ENCODE data around the gene PAX5. TPM values are rescaled to one million over a fixed set of nuclear protein-coding genes. Genes with fewer than 3 reads are reported as not detected.

PAX5 gene
- total RNA-seq, 1 experiment from 2014 or later: 0.03 TPM

DNA sequence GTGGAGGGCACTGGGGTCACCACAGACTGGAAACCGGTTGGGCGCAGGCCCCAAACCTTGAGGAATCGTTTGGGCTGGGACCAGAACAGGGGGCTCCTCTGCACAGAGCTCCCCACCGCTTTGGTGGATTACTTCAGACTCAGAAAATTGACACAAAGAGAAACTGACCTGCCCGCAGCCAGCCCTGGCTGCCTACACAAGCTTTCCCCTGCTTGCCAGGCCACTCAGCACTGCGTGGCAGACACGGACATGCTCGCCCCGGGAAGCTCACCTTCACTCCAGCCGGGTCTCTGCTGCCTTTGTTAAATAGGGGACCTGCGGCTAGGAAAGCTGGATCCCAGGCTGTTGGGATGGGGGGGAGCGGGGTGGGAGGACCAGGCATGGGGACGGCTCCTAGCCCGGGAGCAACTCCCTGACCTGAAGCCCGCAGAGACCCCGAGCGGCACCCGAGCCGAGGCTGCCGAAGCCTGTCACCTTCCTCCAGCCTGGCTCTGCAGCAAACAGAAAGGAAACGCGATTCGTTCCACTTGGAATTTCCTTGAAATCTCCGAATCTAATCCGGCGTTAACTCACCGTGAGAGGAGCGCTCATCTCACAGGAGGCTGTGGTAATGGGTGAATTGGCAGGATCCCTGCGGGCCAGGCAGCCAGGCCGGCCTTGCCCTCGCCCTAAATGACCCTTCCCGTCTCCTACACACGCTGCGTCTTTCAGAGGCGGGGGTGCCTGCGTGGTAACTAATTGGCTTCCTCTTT, 8.8 kb downstream of the PAX5 start:
- DNase-seq (ENCODE audit: low spot score): no peak

DNA sequence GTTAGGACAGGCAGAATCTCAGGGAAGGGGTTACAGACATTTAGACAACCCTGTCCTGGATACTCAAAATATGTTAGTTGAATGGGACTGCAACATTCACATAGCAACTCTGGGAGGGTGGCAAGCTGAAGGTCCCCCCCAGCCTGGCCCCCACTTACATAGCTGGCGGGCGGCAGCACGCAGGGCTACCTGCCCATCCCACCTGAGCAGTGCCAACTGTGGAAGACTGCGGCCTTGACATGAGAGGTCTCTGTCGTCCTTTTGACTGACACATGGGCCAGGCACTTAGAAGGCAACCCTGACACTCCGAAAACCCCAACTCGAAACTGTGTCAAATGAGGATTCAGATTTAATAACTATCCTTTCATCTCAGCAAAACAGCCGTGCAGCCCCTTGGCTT, 16.5 kb downstream of the PAX5 start:
- DNase-seq (ENCODE audit: low spot score): no peak

DNA sequence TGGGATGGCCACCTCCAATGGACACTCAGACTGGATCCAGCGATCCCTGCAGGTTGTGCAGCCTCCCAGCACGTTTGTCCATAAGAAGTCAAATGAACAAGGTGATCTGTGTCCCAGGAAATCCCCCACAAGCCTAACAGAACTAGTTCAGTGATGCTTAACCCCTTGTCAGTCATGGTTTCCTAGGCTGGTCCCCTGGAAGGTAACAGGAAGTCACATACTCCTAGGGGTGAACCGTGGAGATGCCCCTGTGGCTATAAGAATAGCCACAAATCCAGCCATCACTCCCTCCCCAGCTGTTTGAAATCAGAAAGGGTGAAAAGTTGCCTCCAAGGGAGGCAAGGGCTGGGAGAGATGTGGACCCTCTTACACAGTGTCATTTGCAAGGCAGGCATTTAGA, 22.5 kb downstream of the PAX5 start:
- no peak for DNase-seq (ENCODE audit: low spot score)

DNA sequence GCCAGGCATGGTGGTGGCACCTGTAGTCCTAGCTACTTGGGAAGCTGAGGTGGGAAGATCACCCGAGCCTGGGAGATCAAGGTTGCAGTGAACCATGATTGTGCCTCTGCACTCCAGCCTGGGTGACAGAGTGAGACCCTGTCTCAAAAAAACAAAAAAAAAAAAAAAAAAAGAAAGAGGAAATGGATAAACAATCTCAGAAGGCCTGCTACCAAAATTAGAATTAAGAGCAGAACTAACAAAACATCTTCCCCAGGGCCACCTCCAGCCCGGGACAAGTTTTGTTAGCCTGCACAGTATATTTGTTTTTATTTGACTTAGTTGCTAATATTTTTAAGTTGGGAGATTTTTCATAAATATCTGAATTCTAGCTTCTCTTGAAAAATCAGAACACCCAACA, 23.1 kb downstream of the PAX5 start:
- no peak for DNase-seq (ENCODE audit: low spot score)

DNA sequence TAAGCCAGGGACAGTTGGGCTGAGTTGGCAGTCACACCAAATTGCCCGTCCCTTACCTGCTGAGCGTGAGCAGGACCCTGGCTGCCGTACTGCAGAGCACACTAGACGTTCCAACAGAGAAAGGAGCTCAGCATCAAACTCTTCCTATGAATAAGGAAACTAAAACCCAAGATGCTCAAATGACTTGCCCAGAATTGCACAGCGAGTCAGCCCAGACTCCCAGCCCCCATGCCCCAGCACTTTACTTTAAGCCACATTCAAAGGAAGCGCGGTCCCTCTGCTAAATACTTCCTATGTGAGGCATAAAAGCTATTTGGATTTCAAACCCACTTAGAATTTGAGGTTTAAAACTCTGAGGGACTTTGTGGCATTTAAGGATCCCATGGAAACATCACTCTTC, 23.9 kb downstream of the PAX5 start:
- no peak for DNase-seq (ENCODE audit: low spot score)

DNA sequence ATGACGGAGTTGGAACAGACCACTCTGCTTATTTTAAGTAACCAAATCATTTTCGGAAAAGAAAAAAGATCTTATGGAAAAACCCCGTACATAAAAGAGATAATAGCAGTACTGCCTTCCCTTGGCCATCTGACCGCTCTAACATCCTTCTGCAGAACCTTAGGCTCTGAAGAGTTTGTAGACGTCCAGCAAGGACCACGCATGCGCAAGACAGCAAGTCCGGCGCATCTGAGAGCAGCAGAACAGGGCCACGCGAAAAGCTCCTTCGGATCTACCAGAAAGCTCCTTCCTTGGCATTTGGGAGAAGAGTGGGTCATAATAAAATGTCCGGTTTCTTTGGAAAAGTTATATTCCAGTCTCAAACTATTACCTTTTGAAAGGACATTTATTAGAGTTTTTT, 26.8 kb downstream of the PAX5 start:
- no peak for DNase-seq (ENCODE audit: low spot score)

DNA sequence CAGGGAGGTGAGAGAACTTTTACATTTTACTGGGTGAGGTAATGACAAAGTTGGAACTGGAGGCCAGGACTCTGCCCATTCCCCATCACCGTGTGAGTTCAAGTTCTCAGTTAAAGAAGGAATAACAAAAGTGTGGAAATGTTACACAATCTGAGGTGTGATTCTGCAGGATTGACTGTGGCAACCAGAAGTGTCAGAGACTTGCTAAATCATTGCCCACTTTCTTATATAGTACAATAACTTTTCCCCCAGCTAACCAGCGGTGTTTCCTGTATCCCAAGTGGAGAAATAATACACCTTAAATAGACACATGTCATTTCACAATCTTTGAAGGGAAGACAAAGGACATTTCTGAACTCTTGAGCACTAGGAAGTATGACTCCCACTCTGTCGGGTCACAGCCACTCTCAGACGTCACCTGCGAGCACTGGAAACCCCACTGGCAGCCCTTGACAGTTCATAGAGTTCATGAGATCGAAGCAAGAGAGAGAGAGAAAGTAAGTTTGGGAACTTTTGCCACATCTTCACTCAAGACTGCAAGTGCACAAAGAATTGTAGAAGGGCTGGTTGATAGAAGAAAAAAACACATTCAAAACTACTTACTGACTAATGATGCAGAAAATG, 28.4 kb downstream of the PAX5 start:
- DNase-seq (ENCODE audit: low spot score): no peak

DNA sequence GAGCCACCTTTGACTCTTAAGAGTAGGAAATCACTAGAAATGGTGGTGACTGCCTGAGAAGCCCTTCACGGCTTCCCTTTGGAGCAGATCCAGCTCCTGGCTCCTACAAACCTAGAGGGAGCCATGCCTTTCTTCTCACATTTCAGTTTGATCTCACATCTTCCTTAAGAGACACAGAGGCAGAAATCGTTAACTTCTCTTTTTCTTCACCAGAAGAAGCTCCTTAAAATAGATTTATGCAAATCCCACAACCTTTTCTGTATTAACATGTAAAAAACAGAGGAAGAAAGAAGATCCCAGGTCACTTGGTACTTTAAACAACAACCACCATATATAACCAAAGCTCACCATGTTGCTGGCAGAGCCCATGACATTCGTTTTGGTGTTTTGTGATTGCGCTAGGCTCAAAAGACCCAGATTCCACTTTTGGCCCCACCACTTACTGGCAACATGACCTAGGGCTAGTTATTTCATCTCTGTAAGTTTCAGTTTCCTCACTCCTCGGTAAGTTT, 29.6 kb downstream of the PAX5 start:
- DNase-seq (ENCODE audit: low spot score): no peak

DNA sequence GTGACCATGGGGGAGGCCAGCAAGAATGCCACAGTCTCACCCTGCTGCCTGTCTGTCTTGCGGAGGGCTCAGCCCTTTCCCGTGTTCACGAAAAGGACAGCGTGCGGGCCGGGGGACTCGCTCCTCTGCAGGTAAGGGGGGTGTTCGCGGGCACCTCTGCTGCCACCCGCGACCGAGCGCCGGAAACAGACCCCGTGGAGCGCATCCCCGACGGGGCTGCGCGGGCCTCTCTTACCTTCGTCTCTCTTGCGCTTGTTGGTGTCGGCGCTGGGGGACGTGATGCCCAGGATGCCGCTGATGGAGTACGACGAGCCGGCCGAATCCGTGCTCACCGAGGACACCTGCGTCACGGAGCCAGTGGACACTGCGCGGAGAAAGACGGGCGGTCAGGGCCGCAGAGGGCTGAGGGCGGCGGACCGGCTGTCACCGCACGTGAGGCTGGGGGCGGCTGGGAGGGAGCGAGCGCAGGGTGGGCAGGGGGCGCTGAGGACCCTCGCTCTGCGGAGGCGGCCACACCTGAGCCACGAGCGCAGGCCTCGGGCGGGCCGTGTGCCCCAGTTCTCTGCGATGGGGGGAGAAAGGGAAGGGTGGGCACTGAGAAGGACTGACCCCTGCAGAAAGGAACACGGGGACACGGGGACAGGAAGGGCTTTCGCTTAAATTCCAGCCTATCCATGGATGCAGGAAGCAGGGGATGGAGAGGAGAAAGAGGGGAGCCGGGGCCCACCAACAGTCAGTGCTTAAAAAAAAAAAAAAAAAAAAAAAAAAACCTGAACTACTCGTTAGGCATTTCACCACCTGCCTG, 31.5 kb downstream of the PAX5 start:
- no peak for DNase-seq (ENCODE audit: low spot score)

DNA sequence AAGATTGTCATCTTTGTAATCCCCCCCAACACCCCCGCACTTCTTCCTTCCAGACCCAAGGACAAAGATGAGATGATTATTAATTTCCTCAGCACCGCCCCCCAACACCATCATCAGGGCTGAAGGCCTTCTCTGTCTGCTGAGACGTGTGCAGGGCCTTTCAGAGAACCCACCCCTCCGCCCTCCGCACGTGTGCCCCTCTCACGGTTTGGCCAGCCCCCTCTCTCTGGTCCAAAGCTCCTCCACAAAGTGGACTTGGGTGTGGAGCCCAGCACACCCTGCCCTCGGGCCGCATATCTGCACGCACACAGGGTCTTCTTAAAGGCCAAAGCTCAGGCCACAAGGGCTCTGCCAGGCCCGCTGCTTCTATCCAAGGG, 32.0 kb downstream of the PAX5 start:
- no peak for DNase-seq (ENCODE audit: low spot score)

DNA sequence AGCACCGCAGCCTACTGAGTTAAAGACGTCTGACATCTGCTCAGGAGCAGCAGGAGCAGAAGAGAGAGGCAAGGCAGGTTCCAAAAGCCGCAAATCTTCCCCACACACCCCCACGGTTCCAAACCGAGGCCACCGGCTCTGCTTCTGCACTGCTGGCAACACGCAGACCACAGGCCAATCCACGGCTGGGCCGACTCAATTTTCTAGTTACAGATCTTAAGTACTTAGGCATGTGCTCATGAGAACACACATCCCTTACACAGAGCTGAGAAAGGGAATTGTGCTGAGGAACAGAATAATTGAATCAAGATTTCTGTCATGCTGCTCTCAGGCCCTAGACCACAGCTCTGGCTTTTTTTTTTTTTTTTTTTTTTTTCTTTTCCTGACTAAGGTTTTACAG, 32.6 kb downstream of the PAX5 start:
- no peak for DNase-seq (ENCODE audit: low spot score)

DNA sequence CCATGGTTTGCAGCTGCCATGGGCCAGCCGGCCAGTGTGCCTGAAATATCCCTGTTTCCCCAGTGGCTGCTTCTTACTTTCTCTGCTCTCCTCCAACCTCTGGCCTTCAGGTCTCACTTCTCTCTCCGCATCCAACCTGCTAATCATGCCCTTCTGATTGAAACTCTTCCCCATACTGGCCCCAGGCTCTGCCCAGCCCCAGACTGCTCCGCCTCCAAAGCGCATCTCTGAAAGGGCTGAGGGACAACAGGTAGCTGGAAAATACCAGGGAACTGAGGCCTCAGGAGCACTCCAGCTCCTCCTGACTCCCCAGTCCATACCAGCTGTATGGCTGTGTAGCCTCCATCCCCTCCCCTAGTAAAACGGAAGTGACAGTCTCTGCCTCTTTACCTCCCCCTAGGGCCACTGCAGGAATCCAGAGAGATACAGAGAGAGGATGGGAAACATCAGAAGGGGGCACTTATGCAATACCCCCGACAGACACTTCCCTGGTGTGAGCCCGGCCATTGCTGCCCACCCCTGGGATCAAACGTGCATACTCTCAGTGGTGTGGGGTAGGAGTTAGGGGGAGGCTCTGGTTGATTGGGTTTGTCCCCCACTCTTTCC, 34.2 kb downstream of the PAX5 start:
- DNase-seq (ENCODE audit: low spot score): no peak

DNA sequence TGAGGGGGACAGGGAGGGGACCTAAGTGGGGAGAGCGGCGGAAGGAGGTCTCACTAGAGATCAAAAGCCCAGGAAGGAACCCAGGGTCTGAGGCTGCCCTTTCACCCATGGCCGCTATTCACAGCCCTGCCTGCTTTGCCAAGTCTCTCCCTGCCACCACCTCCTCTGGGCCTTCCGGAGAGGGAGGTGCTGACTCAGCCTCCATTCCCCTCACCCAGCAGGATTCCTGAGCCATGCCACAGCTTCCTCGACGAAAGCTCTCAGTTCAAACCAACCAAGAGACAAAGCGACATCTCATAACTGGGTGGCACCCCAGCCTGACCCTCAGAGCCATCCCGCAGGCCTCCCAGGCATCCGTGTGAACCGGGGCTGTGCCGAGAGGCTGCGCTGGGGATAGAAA, 36.7 kb downstream of the PAX5 start:
- DNase-seq (ENCODE audit: low spot score): peak; percentile 32

DNA sequence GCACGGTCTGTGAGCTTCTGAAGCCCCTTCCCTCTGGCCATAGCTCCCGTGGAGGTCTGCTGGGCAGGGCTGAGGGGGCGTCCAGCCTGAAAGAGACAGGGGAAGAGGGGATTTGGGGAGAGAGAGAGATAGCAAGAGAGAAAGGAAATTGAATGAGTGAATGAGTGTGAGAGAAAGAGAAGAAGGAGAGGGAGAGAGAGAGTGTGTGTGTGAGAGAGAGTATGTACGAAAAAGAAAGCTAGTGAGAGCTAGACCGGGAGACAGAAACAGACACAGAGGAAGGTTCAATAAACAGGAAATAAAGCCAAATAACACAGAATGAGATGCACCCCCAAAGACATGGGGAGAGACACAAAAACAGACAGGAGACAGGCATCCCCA, 37.4 kb downstream of the PAX5 start:
- no peak for DNase-seq (ENCODE audit: low spot score)

DNA sequence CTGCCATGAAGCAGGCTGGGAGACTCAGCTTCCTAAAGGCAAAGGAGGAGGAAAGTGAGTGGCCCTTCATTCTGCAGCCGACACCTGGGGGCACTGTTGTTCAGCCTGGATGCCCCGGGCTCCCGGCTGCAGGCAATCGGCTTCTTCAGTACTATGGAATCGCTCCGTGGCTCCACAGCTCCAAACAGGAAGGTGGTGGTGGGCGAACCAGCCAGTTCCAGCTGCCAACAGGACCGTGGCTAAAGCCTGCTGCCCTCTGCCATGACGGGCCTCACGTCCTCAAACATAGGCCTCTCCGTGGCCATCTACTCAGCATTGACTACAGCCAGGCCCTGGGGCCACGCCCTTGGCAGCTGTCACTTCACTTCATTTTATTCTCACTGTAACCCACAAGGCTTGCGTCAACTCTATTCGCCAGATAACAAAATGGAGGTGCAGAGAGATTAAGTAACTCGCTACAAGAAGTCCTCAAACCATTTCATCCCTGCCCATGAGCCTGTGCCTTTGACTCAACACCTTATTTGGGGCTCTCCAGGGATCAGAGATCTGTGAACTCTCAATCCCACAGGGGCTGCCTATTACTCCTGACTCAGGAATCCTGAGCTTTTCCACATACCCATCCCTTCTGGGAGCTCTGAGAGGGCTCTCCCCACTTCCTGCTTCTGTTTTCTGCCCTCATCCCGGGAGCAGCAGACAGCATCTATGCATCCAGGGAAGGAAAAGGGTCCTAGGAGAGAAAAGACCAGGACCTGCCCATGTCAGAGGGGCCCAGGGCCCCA, 38.0 kb downstream of the PAX5 start:
- DNase-seq (ENCODE audit: low spot score): peak; percentile 44

DNA sequence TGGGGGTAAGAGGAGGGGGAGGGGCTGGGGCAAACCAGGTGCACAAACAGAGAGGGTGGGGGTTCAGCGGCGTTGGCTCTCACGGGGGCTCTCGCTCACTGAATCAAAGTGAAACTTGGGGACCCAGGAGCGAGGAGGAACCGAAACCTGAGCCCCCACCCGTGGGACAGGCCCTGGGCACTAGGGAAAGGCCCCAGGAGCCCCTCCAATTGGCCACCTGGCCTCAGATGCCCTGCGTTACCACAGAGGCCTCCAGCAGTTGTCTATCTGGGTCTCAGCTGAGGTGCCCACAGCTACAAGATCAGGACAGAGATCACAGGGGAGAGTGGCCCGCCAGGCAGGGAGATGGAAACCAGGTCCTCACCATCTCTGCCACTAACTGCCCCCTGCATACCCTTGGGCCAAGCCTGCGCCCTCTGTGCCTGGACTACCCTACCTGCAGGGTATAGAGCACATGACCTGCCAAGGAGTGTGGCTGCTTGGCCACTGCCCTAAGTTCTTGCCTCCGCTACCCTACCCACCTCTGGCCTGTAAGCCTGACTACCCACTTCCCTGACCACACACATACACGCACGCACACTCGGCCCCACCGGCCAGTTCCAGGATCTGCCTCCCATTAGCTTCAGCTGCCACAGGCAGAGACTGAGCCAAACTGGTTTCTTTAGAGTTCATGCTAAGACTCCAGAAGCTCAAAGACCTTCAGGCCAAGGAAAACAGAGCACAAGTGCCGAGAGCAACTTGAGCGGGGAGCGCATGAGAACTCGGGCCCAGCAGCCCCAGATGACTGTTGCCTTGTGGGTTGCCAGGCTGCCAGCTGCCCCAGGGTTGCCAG, 39.9 kb downstream of the PAX5 start:
- DNase-seq (ENCODE audit: low spot score): no peak

DNA sequence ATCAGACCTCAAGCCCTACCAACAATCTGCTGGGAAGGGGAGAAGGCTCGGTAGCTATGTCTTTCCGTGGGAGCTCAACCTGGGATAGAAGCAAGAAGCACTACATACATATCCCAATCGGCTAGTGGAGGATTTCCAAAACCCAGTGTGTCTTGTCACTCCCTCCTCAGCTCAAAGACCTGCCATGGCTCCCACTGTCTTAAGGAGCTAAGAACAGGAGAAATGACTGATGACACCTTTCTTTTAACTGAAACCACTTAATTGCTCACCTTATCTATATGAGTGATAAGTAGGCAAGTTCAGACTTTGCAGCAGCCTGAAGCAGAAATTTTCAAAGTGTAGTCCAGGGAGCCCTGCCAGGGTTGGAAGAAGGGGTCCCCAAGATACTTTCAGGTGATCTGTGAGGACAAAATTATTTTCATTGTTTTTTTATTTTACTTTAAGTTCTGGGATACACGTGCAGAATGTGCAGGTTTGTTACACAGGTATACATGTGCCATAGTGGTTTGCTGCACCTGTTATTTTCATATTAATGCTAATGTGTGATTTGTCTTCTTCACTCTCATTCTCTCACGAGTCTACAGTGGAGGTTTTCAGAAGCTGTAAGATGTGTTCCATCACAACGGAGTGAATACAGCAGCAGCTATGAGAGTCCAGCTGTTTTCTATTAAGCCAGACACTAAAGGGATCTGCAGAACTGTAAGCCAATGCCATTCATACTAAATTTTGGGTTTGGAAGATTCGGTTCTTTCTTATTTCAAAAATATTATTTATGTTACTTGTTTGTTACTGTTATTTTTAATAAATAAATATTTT, 41.4 kb downstream of the PAX5 start:
- no peak for DNase-seq (ENCODE audit: low spot score)

DNA sequence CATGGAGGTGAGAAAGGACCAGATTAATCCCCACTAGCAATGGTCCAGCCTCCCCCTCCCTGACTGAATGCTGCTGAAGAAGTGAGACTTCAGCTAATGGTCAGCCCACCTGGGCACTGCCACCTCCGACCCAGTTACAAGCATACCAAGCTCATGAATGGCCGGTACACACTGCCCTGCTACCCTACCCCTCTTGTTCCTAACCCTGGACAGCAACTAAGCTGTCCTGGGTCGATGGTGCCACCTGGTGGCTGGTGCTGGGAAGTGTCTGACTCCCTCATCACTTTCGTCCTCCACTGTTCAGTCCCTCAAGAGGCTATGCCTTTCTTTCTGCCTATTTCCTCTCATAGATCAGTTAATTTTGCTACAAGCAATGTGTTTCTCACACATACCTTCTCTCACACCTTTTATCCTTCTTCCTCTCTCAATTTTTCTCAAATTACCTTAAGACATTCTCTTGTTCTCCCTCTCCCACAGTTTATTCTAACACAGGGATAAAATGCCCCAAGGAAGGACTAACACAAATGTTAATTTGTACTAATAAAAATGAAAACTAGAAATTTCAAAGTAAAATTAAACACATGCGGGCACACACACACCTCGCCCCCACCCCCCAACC, 42.4 kb downstream of the PAX5 start:
- no peak for DNase-seq (ENCODE audit: low spot score)

DNA sequence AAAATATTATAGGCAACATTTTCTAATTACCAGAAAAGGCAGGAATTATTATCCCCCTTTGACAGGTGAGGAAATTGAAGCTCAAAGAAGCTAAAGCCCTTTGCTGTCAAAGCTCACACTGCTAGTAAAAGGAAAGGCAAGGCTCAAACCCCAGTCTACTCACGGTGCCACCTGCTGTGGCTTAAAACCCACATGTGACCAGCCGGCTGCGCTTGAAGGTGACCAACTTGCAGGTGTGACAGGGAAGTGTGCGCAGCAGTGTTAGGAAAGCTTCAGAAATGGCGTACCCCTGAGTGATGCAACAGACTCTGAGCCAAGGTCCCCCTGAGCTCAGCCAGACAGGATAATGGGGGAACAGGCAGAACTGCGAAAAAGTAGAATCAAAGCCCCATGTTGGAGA, 45.2 kb downstream of the PAX5 start:
- DNase-seq (ENCODE audit: low spot score): no peak
